HG03175 (cell line): ENCODE results near the gene C19orf85.
"Not testable (repeated sequence)": the region's sequence is repeated elsewhere in the genome, so short reads cannot be mapped to it uniquely, and the experiment has no call there.

Experiments used
- ATAC-seq: cut with Tn5 transposase; IDR thresholded peaks from one replicate; pipeline ENCODE4 v1.9.1; 2021; ENCODE audit warnings: mild to moderate bottlenecking, moderate library complexity; ENCODE audit not compliant: unreplicated experiment

The C19orf85 gene

GRCh38 chr19:55442372-55442961 is 22.1 kb downstream of the C19orf85 start:
- ATAC-seq = no peak

GRCh38 chr19:55441692-55442321 is 22.7 kb downstream of the C19orf85 start:
- ATAC-seq = no peak

- no peak for ATAC-seq
Measured at GRCh38 chr19:55441319-55441691, 23.2 kb downstream of the C19orf85 start.

GRCh38 chr19:55440411-55441105 is 24.0 kb downstream of the C19orf85 start:
- ATAC-seq = no peak

GRCh38 chr19:55439052-55439451 is 25.5 kb downstream of the C19orf85 start:
- ATAC-seq = no peak

GRCh38 chr19:55437410-55437809 is 27.1 kb downstream of the C19orf85 start:
- no peak for ATAC-seq

GRCh38 chr19:55436847-55437246 is 27.7 kb downstream of the C19orf85 start:
- no peak for ATAC-seq

GRCh38 chr19:55435020-55435419 is 29.5 kb downstream of the C19orf85 start:
- no peak for ATAC-seq

- no peak for ATAC-seq
Measured at GRCh38 chr19:55434356-55434919, 30.1 kb downstream of the C19orf85 start.

GRCh38 chr19:55433292-55433691 is 31.3 kb downstream of the C19orf85 start:
- ATAC-seq = no peak

GRCh38 chr19:55432241-55432959 is 32.2 kb downstream of the C19orf85 start:
- ATAC-seq = no peak

GRCh38 chr19:55431183-55431582 is 33.4 kb downstream of the C19orf85 start:
- no peak for ATAC-seq

- no peak for ATAC-seq
Measured at GRCh38 chr19:55426042-55426441, 38.5 kb downstream of the C19orf85 start.

- no peak for ATAC-seq
Measured at GRCh38 chr19:55424518-55424917, 40.0 kb downstream of the C19orf85 start.

GRCh38 chr19:55423225-55424005 is 41.1 kb downstream of the C19orf85 start:
- no peak for ATAC-seq

GRCh38 chr19:55421281-55421680 is 43.3 kb downstream of the C19orf85 start:
- ATAC-seq = not testable (repeated sequence)

GRCh38 chr19:55419624-55420236 is 44.8 kb downstream of the C19orf85 start:
- no peak for ATAC-seq

- no peak for ATAC-seq
Measured at GRCh38 chr19:55419103-55419502, 45.4 kb downstream of the C19orf85 start.

- ATAC-seq = no peak
Measured at GRCh38 chr19:55418185-55418584, 46.4 kb downstream of the C19orf85 start.
